CD4-positive, alpha-beta T cell treated with Interferon alpha-2 for 1 hour (primary cell): ENCODE measurements around the gene SPACDR.

Source experiments
- DNase-seq, 2 donors: peaks; one replicate each; pipeline ENCODE4 v3.0.0-alpha.2; 2020 to 2022

SPACDR gene

GRCh38 chr7:100407285-100408180 lies 56.5 kb downstream of the SPACDR start:
- peak; percentile 57 to 80 for DNase-seq

- DNase-seq, result no peak
Observed at GRCh38 chr7:100406767-100407166, 57.3 kb downstream of the SPACDR start.
